GM21825 (cell line): ENCODE data around the gene PLEK.
"Not testable (repeated sequence)": the region's sequence is repeated elsewhere in the genome, so short reads cannot be mapped to it uniquely, and the experiment has no call there.

Source experiments
- ATAC-seq: cut with Tn5 transposase; IDR thresholded peaks from one replicate; pipeline ENCODE4 v1.9.1; 2021; ENCODE audit warnings: mild to moderate bottlenecking, moderate library complexity; ENCODE audit not compliant: unreplicated experiment

Gene PLEK

DNA sequence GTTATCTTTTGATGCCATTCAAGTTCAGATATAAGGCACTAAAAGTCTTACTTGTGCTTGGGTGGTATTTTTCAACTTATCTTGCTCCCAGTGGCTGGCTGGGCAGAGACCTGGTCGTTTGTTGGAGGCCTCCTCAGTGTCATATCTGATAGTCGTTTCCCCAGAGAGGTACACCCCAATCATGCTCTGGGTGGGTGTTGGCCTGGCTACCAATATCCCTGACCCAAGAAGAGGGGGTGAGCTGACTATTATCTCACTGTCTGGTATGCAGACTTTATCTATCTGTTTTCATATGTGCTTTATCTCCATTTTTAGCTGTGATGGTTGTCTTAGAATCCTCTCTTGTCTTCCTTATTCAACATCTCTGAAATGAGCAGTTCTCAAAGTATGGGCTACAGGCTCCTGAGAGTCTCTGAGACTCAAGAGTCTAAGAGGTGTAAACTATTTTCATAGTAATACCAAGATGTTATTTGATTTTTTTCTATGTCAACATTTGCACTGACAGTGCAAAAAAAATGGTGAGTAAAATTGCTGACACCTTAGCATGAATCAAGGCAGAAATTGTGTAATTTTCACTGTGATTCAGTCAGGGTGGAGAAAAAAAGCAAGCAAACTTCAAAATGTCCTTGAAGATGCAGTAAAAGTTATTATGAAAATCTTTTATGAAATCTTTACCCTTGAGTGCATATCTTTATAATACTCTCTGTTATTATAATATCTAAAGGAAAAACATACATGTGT is 12.3 kb upstream of the PLEK start:
- ATAC-seq, result no peak

DNA sequence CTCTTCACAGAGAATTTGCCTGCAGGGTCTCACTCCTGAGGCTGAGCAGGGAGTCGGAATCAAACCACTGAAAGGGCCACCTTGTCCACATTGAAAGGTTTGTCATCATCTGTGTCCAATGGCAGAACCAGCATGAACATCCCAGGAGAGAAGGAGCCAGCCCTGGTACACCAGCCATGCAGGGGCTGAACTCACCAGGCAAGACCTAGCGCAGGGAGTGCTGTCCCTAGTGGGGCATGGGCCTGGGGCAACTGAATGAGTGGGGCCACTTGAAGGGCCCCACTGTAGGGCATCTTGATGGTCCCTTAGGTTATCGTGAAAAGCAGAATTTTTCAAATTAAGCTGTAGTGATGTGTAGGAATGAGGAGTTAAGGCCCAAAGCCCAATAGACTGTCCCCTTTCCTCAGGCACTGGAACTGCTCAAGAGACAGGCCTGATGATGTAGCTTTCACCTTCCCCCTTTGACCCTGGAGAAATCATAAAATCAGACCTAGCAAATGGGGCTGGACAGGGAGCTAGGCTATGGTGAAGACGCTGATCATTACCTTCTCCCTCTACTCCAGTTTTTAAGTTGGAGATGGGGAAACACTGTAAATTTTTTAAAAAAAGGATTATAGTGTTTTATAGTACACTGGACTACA is 8.4 kb upstream of the PLEK start:
- no peak for ATAC-seq

DNA sequence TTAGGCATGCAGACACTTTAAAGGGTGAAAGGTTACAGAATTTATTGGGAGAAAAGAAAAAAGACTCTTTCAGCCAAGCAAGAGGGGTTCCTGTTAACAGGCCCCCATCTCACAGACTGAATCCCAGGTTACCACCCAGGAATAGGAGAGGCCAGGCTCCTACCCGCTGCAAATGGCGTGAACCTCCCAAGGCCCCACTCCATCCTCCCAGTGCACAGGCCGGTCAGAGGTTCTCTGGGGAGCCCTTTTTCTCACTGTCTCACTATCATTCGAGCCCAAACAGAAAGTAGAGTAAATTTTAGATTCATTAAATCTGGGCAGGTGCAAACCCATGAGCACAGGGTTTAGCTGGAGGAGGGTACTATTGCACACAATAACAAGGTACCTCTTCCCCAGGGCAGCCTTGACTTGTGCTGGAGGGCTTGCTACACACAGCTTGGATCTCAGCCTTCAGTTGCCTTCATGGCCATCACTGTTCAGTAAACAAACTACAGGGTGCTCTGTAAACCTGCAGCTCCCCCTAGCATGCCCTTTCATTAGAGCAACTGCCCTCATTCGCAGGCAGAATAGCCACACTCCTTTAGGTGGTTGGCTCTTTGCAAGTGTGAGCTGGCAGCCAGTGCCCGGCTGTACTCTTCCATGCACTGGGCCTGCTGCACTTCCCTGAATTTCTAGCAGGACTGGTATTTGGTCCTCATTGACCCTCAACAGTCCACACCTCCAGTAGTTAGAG is 7.3 kb upstream of the PLEK start:
- peak; percentile 48 for ATAC-seq

DNA sequence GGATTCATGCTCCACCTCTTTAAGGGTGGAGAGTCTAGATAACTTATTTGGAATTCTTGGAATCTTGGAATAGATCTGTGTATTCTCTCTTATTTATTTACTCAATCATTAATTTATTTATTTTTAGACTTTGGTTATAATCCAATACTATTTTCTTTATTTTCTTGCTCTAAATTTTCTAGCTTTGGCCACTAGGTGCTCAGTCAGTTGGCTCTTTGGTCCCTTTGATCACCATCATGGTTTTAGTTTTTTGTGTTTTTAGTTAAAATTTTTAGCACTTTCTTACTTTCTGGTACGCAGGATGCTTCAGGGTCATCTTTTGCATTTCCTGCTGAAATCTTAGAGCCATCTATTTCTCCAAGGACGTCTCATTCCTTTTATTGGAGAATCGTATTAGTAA is 5.2 kb upstream of the PLEK start:
- no peak for ATAC-seq

DNA sequence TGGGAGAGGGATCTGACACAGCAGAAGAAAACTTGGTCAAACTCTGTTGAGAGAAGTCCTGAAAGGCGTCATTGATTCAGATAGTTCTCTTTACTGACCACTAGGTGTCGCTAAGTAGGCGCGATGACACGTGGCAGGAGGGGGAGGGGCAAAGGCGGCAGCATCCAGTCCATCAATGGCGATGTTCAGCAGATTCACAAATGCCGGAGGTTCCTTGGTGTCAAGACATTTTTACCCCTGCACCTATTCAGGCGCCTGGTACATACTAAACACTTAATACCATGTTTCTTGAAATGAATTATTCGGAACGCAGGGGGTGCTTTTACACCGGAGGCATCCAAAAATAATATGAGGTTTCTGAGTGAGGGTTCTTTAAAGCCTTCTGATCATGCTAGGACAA is 3.0 kb upstream of the PLEK start:
- ATAC-seq, result peak; percentile 52

DNA sequence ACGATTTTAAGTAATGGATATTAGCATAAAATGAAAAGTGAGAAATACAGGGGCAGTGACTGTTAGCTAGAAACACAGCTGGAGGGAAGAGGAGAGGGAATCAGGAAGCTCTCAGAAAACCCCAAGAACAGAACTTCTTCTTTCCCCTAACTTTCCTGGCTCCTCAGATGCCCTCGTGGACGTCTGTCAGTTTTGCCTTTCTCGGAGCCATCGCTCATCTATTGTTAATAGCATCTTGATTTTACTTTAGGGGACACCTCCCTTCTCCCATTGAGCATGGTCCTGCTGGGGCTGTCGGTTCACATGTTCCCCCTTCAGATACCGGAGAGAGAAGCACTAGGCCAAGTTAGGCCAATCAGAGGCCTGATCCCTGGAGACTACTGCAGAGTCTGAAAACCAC is 2.3 kb upstream of the PLEK start:
- no peak for ATAC-seq

DNA sequence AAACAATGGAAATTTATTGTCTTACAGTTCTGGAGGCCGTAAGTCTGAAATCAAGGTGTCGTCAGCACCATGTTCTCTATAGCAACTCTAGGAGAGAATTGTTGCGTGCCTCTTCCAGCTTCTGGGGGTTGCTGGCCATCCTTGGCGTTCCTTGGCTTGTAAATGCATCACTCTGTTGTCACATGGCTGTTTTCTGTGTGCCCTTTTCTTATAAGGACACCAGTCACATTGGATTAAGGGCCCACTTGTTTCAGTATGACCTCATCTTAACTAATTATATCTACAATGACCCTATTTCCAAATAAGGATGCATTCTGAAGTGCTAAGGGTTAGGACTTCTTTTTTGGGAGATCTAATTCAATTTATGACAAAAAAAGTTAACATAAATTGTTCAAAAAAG is 1.4 kb upstream of the PLEK start:
- no peak for ATAC-seq

DNA sequence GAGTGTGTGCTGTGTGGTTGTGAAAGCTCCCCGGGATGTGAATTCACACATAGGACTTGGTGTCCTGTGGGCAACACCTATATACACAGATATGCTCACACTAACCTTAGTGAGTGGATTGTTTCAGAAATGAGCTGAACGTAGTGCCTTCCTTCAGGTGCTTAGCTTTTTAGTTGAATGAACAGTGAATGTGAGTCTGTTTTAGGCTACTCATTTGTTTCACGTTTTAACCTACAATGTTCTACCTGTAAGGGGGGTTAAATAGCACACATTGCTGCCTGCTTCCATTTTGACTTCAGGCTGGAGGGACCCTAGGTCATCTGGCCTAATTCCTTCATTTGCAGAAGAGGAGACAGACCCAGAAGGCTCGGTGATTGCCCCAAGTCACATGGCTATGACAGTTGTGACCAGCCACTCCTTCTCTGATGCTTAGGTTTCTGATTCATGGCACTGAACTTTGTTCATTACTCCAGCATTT is 1.0 kb downstream of the PLEK start:
- ATAC-seq, result peak; percentile 37

DNA sequence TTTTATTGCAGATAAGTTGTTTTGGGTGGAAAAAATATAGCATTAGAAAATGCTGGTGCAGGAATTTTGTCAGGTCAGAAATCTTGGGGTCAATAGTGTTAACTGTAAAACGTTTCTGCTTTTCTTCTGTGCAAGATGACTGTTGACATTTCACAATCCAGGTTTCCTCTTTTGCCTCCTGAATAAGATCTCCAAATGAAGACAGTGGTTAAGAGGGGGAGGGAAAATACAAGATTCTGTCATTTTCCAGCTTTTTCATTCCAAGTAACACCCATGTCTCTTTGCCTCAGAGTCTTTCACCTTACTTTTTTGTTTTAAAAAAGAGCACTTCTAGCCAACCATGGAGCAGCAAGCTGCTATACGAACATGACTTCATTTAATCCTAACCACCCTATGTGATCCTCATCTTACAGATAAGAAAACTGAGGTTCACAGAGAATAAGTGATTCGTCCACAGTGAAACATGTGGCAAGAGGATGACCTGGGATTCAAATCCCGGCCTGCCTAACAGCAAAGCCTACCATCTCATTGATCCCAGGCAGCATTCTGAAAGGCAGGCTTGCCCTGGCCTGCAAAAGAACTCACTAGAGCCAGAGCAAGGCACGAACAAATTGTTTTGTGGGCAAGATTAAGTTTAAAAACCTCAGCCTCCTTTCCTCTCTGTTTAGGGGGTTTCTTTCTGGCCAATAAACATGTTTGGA is 3.0 kb downstream of the PLEK start:
- no peak for ATAC-seq

DNA sequence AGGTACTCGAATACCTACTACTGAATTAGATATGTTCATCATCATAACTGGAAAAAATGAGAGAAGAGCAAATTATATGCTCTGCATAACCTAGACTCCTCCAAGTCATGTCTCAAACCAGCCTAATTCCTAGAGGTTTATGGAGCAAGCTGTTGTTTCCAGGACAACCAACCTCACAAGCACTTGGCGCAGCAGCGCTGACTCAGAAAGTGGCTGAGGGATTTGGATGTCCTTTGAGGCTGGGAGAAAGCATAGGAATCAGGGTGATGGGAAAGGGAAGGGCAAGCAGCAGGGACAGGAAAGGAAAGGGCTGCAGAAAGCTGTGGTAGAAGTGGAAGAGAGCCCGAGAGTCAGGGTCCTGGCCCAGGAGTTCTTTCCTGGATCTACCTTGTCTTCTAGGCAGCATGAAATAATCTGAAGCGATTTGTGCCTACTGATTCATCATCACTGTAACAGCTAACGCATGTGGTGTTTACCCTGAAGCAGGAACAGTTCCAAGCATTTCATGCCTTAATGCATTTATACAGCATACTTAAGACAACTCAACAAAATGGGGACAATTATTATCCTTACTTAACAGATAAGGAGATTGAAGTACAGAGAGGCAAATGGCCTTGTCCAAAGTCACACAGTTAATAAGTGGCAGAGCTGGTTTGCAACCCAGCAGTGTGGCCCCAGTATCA is 3.7 kb downstream of the PLEK start:
- no peak for ATAC-seq

DNA sequence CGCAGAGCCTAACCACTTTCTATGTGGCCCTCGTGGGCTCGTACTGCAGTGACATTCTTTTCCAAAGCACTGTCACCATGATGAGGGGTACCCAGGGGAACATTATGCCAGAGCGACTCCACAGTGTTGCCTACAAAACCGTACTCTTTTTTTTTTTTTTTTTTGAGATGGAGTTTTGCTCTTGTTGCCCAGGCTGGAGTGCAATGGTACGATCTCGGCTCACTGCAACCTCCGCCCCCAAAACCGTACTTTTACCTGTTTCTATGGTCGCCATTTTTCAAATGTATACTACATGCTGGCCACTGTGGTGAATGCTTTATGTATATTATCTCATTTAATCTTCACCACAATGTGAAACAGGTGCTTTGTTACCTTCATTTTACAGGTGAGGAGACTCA is 4.3 kb downstream of the PLEK start:
- ATAC-seq, result no peak

DNA sequence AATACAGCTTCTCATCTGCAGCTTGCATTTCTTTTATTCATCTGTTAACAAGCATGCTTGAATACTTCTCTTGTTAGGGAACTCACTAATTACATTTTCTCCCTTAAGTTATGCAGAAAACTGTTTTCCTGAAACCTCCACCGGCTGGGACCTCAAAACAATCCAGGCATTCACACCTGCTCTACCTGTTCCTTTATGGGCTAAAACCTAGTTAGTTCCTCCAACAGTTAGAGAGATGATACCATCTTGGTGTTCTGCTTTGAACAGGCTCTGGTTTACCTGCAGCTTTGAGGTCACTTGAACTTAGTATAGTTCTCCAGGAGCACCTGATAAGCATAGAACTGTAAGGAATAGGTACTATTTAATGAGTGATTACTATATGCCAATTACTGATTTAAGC is 6.1 kb downstream of the PLEK start:
- ATAC-seq, result no peak

DNA sequence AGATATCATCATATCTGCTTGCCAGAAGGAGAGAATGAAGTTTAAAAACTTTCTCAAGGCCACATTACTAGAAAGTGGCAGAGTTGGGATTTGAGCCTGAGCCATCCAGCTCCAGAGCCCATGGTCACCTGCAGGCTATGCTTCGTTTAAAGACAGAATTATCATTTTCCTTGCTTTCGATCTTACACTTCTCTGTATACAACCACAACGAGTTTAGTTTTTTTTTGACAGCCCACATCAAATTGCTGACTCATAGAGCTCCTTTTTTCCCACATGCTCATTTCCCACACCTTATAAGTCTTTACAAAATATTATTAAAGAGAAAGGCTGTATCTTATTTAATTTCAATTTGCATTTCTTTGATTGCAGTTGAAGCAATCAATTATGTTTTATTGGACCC is 6.5 kb downstream of the PLEK start:
- ATAC-seq, result no peak

DNA sequence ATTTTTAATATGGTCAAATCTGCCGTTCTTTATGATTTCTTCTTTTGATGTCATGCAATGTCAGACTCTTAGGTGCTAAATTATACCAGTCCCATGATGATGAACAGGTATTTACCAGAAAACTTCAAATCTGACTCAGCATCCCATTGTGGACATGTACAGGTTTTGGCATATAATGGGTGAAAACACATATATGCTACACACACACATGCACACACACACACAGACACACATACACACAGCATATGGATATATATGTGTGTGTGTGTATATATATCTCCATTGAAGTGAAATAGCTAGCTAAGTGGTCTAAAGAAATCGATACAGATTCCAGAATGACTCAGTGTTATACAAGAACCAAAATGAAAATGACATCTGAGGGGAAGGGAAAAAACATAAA is 7.4 kb downstream of the PLEK start:
- no peak for ATAC-seq

DNA sequence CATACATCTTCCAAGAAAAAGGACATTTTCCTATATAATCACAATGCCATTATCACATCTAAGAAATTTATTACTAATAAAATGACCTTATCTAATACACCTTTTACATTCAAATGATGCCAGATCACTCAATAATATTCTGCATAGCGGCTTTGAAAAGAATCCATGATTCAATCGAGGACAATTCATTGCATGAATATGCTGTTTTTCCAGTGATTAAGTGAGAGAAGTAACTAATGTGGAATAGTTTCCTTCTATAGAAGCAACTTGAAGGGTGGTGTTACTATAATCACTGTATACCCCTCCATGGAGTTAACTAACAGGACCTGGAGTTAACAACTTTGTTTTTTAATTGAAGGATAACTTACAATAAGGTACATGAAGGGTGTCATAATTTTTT is 9.1 kb downstream of the PLEK start:
- no peak for ATAC-seq

DNA sequence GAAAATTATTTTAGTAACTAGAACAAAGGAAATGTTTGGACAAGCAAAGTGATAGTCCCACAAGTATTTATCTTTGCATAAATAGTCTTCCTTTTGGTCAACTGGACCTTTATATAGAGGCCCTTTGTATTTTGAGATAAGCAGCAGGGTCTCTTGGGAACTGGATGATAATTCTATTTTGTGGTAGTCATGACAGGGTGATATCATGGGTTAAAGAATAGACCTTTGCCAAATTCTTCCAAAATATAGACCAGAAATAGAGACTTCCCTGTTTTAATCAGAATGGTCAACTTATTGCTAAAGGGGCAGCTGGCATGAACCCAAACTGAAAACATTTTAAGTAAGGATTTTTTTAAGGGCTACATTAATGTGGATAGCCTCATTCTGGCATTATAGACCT is 10.5 kb downstream of the PLEK start:
- no peak for ATAC-seq

DNA sequence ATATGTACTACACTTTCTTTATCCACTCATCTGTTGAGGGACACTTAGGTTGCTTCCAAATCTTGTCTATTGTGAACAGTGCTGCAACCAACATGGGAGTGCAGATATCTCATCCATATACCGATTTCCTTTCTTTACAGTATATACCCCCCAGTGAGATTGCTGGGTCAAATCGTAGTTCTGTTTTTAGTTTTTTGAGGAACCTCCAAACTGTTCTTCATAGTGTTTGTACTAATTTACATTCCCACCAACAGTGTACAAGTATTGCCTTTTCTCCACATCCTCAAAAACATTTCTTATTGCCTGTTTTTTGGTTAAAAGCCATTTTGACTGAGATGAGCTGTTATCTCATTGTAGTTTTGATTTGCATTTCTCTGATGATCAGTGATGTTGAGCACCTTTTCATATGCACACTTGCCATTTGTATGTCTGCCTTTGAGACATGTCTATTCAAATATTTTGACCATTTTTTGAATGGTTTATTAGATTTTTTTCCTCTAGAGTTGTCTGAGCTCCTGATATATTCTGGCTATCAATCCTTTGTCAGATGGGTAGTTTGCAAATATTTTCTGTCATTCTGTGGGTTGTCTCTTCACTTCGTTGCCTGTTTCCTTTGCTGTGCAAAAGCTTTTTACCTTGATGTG is 12.2 kb downstream of the PLEK start:
- no peak for ATAC-seq

DNA sequence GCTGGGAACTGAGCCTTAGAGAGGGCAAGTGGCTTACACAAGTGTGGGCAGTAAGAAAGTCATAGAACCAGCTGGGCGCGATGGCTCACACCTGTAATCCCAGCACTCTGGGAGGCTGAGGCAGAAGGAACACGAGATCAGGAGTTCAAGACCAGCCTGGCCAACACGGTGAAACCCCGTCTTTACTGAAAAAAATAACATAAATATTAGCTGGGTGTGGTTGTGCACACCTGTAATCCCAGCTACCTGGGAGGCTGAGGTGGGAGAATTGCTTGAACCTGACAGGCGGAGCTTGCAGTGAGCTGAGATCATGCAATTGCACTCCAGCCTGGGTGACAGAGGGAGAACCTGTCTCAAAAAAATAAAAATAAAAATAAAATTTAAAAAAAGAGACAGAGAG is 13.7 kb downstream of the PLEK start:
- ATAC-seq, result not testable (repeated sequence)

DNA sequence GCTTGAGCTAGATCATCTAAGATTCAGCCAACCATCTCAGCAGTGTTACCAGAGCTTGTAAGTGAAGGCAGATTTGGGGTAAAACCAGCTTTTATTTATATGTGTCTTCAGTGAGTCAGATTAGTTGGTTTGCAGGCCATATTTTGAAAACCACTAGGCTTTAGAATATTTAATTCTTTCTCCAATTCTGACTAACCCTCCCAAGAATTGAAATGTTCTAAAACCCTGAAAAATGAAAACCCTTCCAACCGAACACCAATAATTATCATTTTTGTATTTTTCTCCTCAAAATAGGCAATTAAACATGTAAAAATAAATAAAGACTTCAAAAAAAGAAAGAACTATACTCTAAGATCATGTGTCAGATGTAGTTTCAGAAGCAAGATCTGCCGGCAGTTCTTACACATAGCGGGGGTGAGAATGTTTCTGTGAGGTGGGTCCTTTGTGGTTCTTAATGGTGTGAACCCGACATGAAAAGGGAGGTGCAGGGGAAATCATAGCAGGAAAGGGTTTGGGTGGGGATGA is 14.2 kb downstream of the PLEK start:
- ATAC-seq, result no peak

DNA sequence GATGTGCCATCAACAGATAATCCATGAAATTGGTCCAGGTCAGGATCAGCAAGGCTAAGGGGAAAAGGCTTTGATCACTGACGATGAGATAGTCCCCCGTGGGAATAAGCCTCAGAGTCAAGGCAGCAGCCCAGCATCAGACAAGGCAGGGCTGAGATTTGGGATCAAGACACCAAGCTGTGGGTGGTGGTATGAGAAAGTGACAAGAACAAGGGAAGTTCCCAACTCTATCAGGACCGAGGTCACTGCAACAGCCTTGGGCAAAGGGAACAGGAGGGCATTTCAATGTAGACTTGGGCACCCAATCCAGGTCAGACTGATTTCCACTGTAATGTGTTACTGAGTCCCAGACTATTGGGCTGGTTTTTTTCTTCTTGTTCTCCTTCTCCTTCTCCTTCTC is 18.7 kb downstream of the PLEK start:
- ATAC-seq, result no peak
